ENCODE data around the gene ATG13.
A peak's percentile ranks its signal among the peaks of the same experiment; 100 is the strongest.
"Not testable (repeated sequence)": the region's sequence is repeated elsewhere in the genome, so short reads cannot be mapped to it uniquely, and the experiment has no call there.

Gene ATG13

GRCh38 chr11:46649180-46649738 is 31.9 kb downstream of the ATG13 start:
- no peak for DNase-seq

- DNase-seq = no peak
Observed at GRCh38 chr11:46655631-46656030, 38.3 kb downstream of the ATG13 start.

DNA sequence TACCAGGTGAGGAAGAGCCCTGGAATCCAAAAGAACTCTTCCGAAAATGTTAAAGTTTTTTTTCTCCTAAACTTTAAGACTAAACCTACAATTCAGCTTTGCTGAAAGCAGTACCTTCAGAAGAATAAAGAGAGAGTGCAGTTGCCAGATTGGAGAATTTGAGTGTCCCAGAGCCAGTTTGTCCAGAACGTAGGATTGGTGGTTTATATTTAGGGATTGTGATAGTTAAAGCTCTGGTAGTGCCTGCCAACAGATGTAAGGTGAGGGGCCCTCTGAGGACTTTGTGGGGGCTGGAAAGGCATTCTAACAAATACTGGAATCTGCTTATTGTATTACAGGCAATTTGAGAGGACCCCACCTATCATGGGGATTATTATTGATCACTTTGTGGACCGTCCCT is 39.8 kb downstream of the ATG13 start:
- DNase-seq = no peak

DNA sequence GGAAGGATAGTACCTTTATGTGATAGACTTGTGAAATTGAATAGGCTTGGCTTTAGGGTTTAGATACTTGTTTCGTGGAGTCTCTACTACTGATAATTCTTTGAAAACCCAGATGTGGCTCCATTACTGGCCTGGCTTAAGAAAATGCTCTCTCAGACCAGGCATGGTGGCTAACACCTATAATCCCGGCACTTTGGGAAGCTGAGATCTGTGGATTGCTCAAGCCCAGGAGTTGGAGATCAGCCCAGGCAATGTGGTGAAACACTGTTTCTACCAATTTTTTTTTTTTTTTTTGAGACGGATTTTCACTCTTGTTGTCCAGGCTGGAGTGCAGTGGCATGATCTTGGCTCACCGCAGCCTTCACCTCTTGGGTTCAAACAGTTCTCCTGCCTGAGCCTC is 40.9 kb downstream of the ATG13 start:
- DNase-seq = no peak

- DNase-seq = no peak
Observed at GRCh38 chr11:46659908-46660307, 42.6 kb downstream of the ATG13 start.

DNA sequence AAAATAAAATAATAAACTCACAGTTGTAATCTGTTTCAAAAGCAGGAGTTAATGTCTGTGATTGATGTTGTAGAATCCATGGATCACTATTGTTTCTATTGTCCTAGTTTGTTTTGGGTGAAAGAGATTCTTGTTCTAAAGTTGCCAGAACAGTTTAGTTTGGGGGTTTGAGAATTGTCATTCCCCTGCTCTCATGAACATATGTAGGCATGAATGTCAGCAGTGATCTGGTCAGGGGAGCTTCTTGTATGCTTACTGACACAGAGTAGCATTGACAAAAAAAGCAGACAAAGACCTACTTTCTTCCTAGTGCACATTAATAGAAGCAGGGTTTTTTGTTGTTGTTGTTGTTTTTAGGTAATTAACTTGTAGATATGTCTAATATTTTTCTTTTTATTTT is 44.5 kb downstream of the ATG13 start:
- no peak for DNase-seq

DNA sequence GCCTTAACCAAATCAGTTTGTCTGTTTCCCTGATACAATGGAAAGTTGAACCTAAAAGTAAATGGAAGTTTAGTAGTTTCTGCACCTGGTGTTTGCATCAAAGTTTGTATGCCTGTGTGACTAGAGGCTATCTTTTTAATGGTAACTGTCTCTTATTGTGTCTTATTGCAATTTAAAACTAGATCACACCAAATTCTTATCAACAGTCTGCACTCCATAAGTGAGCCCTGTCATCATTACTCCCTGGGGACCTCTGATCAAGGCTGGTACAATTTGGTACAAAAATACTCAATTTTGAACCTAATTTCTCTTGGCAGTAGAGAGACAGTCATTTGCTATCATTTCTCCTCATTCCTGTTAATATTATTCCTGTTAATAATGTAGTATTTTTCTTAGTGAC is 45.0 kb downstream of the ATG13 start:
- no peak for DNase-seq

DNA sequence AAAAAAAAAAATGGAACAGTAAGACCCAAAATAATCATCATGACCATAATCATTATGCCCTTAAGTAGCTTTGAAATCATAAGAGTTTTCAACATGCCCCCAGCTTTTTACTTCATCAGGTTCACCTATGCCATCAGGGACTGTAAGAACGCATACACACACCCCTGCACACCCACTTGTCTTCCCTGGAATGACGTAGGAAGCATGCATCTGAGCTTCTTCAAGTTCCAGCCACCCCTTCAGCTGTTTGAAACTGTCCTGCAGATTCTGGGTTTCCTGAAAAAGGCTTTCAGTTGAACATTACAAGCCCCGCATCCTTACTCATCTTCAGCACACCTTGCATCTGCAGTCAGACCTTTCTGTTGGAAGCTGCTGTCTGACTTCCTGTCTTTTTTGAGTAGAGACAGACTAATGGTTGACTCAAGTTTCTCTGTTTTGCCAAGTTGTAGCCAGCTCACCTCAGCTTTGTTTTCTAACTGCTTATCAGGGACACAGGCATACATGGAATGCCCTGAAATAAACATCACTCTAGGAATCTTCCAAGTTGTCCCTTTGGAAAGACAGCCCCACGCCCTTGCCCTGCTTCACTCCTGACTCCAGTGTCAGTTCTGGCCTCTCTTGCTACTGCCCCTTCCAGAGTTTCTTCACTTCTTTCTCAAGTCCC is 46.1 kb downstream of the ATG13 start:
- DNase-seq = no peak

GRCh38 chr11:46664612-46665011 is 47.3 kb downstream of the ATG13 start:
- DNase-seq = no peak

- no peak for DNase-seq
Observed at GRCh38 chr11:46665356-46665755, 48.0 kb downstream of the ATG13 start.

- no peak for DNase-seq
Observed at GRCh38 chr11:46666516-46666915, 49.2 kb downstream of the ATG13 start.

DNA sequence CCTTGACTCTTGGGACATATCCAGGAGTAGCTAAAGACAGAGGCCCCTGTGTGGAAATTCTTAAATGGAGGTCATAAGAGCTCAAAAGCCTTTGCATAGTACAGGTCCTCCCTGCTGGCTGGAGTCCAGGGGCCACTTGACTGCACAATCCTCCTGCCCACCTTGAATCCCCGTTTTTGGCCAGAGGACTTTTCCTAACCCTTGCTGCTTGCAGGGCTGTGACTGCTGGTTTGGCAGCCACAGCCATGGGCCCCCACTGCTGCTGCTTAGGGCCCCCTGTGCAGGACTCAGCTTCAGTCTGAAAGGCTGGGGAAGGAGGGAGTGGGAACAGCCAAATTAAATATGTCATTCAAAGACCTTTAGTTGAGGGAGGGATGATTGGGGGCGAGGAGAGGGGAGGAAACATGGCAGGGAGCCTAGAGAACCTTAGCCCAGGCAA is 49.7 kb downstream of the ATG13 start:
- DNase-seq = no peak

GRCh38 chr11:46668480-46669085 is 51.2 kb downstream of the ATG13 start:
- no peak for DNase-seq

DNA sequence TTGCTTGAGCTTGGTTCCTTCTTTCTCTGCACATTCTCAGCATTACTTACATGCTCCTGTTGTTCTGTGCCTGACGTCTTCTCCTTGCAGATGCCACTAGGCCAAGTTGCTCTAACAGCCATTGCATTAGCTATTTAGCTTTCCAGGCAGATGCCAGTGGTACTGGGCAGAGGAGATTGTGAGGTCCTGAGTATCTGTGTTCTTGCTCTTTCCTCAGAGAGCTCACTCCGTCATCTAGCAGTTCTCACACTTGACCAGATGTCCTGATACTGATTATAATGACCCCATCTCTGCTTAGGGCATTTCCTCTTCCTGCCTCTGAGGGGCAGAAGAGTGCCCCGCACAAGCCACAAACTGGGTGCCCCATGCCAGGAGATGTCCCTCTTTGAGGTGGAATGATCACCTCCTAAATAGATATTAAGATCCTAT is 52.4 kb downstream of the ATG13 start:
- DNase-seq = peak; percentile 23

- not testable (repeated sequence) for DNase-seq
Observed at GRCh38 chr11:46670521-46670920, 53.2 kb downstream of the ATG13 start.

DNA sequence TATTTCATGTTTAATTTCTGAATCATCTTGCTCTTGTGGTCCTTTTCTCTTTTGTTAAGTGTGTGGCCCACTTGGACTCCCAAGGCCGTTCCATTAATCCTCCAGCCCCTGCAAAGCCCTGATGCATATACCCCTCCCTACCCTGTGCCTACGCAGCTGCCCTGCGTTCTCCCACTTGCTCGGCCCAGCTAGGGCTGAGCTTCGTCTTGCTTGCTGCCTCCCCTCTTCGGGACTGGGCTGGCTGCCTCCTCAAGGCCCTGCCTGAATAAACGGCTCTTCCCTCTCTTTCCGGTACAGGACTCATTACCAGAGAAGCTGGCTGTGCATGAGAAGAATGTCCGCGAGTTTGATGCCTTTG is 54.6 kb downstream of the ATG13 start:
- DNase-seq = no peak

- no peak for DNase-seq
Observed at GRCh38 chr11:46672381-46672839, 55.1 kb downstream of the ATG13 start.

GRCh38 chr11:46673713-46674462 is 56.5 kb downstream of the ATG13 start:
- DNase-seq = no peak

- peak; percentile 19 for DNase-seq
Observed at GRCh38 chr11:46674463-46675287, 57.3 kb downstream of the ATG13 start.

GRCh38 chr11:46675288-46675851 is 58.0 kb downstream of the ATG13 start:
- peak; percentile 7 for DNase-seq

GRCh38 chr11:46675949-46676348 is 58.6 kb downstream of the ATG13 start:
- DNase-seq = no peak

DNA sequence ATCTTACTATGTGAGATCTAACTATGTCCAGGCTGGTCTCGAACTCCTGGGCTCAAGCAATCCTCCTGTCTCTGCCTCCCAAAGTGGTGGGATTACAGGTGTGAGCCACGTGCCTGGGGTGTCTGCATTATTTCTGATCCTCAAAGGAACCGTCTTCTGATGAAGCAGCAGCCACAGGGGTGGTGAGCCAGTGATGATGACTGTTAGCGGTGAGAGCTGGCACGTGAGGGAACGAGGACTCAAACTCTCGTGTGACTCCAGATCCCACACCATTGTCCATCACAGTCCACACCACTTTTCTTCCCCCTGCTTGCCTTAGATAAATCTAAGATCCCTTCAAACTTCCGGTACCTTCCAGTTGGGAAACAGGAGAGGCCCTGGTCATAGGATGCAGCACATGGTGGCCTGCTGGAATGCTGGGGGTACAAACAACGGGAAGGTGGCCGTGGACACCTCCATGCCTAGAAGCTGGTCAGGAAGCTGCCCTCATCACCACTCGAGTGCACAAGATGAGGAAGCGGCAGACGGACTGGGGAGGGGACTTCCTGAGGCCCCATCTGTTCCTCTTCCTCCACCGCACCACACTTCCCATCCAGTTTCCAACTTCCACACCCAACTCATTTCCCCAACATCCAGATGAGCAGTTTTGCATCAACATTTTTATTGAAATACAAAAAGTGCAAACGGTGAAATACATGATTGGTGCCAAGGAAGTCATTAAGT is 59.2 kb downstream of the ATG13 start:
- no peak for DNase-seq

Data from CD4-positive, alpha-beta T cell treated with Interleukin-10 for 1 hour (primary cell).